ENCODE results near the gene KLK1.
A peak's percentile ranks its signal among the peaks of the same experiment; 100 is the strongest.

The KLK1 gene

GRCh38 chr19:50844296-50844935, 20.8 kb upstream of the KLK1 start:
- H3K4me3 ChIP-seq (replicated peaks; ENCODE audit: low read depth, low read length), result no peak overlapping the region
- DNase-seq (ENCODE audit: extremely low read depth, low read depth), result no peak
- no peak for TF ChIP-seq CTCF (IDR thresholded peaks at IDR 0.05; ENCODE audit: low read depth, low read length, missing control alignments)

- no peak overlapping the region for H3K4me3 ChIP-seq (replicated peaks; ENCODE audit: low read depth, low read length)
- DNase-seq (ENCODE audit: extremely low read depth, low read depth), result no peak
- TF ChIP-seq CTCF (IDR thresholded peaks at IDR 0.05; ENCODE audit: low read depth, low read length, missing control alignments), result no peak
Measured at GRCh38 chr19:50843701-50844221, 20.2 kb upstream of the KLK1 start.

GRCh38 chr19:50843205-50843604, 19.6 kb upstream of the KLK1 start:
- TF ChIP-seq CTCF (IDR thresholded peaks at IDR 0.05; ENCODE audit: low read depth, low read length, missing control alignments), result no peak
- no peak overlapping the region for H3K4me3 ChIP-seq (replicated peaks; ENCODE audit: low read depth, low read length)
- no peak for DNase-seq (ENCODE audit: extremely low read depth, low read depth)

- DNase-seq (ENCODE audit: extremely low read depth, low read depth), result no peak
- TF ChIP-seq CTCF (IDR thresholded peaks at IDR 0.05; ENCODE audit: low read depth, low read length, missing control alignments), result no peak
- H3K4me3 ChIP-seq (replicated peaks; ENCODE audit: low read depth, low read length), result no peak overlapping the region
Measured at GRCh38 chr19:50842130-50842529, 18.5 kb upstream of the KLK1 start.

GRCh38 chr19:50839712-50840655, 16.4 kb upstream of the KLK1 start:
- no peak for TF ChIP-seq CTCF (IDR thresholded peaks at IDR 0.05; ENCODE audit: low read depth, low read length, missing control alignments)
- DNase-seq (ENCODE audit: extremely low read depth, low read depth), result no peak
- no peak overlapping the region for H3K4me3 ChIP-seq (replicated peaks; ENCODE audit: low read depth, low read length)

GRCh38 chr19:50838239-50838638, 14.7 kb upstream of the KLK1 start:
- TF ChIP-seq CTCF (IDR thresholded peaks at IDR 0.05; ENCODE audit: low read depth, low read length, missing control alignments), result peak; percentile 27
- no peak overlapping the region for H3K4me3 ChIP-seq (replicated peaks; ENCODE audit: low read depth, low read length)
- DNase-seq (ENCODE audit: extremely low read depth, low read depth), result no peak
